Sciatic nerve (tissue), 2 donors: Measurements from ENCODE around the gene FOXP4. TPM values are rescaled to one million over a fixed set of nuclear protein-coding genes. Genes with fewer than 3 reads are reported as not detected.
"Not testable (repeated sequence)": the region's sequence is repeated elsewhere in the genome, so short reads cannot be mapped to it uniquely, and the experiment has no call there.

Source experiments
- ATAC-seq: fragments of 200-7000 bp; cut with Tn5 transposase; one replicate; pipeline ENCODE4 v1.9.1; 2020; ENCODE audit warnings: mild to moderate bottlenecking, moderate library complexity
- DNase-seq: peaks from one replicate; pipeline ENCODE4 v3.0.0-alpha.2; 2020; ENCODE audit warnings: low spot score
- intact Hi-C: fragments of 100-400 bp; cut with DNase I; formaldehyde crosslinking; loops from one replicate; pipeline ENCODE4 v1.14.2; 2022
- total RNA-seq: library from RNA; stranded (reverse); fragmentation: NEBNext Ultra II Directional; extraction: Animal tissue kit (Norgen Biotek cat#: 25700); gene quantifications from one replicate; pipeline ENCODE4 v1.2.1, GENCODE V29; 2021
- donor health status: DM: no; HTN: no; CAD: no.
- donor health status: DM: no; HTN: no; CAD: no.

Gene FOXP4
- total RNA-seq, 1 donor from 2014 or later, result 39.2 TPM

DNA sequence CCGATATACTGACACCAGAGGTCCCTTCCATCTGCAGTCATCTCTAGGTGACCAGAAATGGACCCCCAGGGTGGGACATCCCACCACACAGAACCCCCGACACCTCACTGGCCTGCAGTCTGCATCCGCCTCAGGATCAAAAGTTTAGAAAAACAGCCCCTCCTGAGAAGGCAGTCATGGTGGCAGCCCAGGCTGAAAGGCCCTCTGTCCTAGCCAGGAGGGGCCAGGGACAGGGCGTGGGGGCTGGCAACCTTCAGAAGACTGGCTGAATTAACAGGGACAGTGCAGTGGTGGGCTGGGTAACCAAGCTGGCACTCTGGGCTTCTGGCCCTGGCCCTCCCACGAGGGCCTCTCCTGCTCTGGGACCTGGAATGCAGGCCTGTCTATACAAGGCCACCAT lies 57.8 kb downstream of the FOXP4 start:
- ATAC-seq (no peak), DNase-seq (no peak)
- intact Hi-C loops, result loop anchor here (5.0 kb wide), 3 partner anchors 78 to 1773 kb away; no protein-coding TSS in a partner anchor

DNA sequence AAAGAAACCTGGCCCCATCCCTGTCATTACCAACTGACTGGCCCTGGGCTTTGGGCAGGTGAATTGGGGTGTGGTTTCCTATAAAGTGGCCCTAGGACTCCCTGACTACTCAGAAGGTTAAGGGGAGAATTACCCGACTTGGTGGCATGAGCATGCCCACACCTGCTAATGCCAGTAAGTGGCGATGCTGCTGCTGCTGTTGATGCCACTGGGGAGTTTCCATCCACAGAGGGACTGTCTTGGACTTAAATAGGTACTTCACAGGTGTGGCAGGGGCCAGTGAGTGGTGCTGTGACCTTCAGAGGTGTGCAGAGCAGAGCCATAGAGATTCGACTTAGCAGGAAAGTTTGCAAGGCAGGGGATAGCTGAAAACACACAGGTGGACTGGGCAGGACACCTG lies 59.5 kb downstream of the FOXP4 start:
- no peak for ATAC-seq
- intact Hi-C loops, result no loop called here
- DNase-seq, result no peak

DNA sequence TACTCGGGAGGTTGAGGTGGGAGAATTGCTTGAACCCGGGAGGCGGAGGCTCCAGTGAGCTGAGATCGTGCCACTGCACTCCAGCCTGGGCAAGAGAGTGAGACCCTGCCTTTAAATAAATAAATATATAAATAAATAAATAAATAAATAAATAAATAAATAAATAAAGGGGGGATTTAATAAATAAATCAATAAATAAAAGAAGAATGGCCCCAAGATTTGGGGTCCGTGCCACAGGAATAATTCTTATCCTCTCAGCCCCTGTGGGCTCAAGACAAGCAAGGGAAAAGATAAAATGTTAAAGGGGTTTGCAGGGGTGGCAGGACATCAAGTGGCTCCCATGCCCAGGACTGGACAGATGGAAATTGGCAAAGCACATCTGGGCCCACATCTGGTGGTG lies 60.9 kb downstream of the FOXP4 start:
- DNase-seq (no peak), ATAC-seq (no peak)
- intact Hi-C loops, result no loop called here

DNA sequence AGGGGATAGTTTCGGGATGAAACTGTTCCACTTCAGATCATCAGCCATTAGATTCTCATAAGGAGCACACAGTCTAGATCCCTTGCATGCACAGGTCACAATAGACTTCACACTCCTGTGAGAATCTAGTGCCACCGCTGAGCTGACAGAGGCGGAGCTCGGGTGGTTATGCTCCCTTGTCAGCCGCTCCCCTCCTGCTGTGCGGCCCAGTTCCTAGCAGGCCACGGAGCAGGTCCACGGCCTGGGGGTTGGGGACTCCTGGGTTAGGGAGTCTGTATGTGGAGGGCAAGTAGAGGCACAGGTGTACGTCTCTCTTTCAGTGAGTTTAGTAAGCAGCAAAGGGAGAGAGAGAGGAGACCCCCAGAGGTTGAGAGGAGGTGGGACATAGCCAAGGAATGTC lies 61.6 kb downstream of the FOXP4 start:
- DNase-seq (no peak), ATAC-seq (no peak)
- intact Hi-C loops, result no loop called here

DNA sequence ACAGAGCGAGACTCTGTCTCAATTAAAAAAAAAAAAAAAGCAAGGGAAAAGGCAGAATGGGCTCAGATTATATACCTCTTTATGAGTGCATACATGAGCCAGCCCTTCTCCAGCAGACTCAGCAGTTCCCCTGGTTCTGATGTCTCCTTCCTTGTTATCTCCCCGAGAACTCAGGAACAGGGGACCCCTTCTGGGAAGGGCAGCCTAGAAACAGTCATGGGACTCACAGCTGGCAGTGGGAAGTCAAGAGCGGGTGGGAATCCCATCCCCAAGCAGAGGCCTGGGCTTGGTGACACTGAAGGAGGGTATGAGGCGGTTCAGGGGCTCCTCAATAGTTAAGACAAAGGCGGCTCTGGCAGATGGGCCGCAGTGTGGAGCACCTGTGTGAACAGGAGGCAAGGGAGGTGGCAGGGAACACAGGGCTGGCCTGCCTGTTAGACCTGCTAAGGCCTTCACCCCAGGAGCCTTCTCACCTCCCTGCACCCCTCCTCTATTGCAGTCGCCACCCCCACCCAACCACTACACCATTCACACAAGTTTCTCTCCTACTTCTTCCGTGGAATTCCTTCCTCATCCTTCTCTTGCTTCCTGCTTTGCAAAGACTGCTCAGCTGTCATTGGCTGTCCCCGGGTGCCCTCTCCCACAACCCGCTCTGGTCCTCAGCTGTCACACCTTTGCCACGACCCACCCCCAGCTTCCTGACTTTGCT lies 62.4 kb downstream of the FOXP4 start:
- DNase-seq (no peak), ATAC-seq (no peak)
- intact Hi-C loops, result no loop called here

DNA sequence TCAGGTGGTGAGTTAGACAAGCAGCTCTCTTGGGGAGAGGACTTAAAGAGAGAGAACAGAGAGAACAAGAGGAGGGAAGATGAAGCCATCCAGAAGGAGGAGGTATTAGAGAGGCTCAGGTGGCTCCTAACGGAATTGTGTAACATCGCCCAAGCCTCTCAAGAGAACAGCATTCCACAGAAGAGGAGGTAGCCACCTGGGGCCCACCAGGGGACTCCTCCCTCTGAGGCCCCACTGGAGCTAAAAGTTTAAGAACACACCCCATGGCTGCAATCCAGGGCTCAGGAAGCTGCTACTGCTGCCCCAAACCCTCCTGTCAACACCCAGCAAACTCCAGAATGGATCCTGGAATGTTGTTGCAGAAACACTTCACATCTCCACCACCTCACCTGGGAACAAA lies 68.5 kb downstream of the FOXP4 start:
- DNase-seq (no peak), ATAC-seq (no peak)
- intact Hi-C loops, result no loop called here

DNA sequence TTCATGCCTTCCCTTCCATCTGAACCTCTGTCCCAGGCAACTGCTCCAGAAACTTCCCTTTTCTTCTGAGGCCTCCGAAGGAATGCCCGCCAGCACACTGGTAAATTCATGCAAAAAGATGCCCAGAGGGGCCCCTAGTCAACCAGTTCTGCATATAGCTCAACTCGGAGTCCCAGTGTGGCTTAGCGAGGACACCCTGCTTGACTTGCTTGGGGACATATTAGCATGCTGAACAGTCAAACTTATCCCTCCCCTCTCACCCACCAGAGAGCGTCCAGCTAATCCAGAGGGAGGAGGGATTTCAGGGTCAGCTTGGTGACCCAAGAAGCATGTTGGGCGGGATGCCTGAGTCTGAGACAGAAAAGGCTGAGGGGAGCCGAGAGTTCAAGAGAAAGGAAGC lies 69.1 kb downstream of the FOXP4 start:
- DNase-seq (no peak), ATAC-seq (no peak)
- intact Hi-C loops, result no loop called here

DNA sequence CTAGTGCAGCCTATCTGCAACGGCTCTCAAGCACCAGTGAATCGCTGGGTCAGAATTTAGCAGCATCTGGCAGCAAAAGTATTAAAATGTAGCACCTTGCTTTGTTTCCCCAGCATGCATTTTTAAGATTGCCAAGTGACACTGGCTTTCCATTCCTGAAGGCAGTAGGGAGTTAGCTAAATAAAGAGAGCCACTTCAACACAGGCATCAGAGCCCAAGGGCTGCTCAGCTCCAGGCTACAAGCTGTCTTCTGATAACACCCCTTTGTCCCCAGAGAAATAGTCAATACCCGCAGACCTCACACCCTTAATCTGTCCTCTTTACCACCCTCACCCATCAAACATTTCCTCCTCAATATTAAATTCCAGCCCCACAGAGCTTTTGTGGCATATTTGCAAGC lies 72.4 kb downstream of the FOXP4 start:
- ATAC-seq, result no peak
- DNase-seq, result no peak
- intact Hi-C loops, result no loop called here

DNA sequence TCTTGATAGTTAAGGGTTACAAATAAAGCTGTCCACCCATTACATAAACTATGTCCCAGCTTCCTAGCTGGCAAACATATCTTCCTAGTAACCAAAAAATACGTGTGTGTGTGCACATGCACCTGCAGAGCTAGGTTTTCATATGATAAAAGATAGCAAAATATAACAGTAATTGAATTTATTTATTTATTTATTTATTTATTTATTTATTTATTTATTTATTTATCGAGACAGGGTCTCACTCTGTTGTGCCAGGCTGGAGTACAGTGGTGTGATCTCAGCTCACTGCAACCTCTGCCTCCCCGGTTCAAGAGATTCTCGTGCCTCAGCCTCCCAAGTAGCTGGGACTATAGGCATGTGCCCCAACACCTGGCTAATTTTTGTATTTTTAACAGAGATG lies 73.0 kb downstream of the FOXP4 start:
- intact Hi-C loops, DNase-seq, ATAC-seq: not testable (repeated sequence)

DNA sequence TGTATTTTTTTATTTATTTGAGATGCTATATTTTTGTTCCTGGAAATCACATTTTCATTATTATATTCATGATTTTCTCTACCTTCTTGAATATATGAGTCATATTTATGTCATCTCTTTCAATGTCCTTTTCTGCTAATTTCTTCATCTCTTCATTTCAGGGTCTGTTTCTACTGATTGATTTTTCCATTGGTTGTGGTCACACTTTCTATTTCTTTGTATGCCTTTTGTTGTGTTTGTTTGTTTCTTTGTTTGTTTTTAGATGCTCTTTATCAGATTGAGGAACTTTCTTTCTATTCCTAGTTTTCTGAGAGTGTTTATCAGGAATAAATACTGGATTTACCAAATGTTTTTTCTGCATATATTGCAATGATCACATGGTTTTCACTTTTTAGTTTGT lies 75.2 kb downstream of the FOXP4 start:
- no peak for DNase-seq
- ATAC-seq, result no peak
- intact Hi-C loops, result no loop called here

DNA sequence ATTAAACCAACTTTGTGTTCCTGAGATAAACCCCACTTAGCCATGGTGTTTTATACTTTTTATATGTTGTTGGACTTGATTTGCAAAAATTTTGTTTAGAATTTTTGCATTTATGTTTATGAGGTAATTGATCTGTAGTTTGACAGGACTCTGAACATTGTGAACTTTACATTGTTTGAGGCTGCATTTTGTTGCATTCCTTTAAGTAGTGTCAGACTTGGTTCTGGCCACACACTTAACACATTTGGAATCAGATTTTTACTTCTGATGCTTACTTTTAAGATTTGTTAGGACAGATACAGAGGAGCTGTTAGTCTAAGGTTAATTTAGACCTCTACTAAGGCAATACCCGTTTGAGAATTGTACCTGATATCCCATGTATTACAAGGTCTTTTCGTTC lies 75.6 kb downstream of the FOXP4 start:
- ATAC-seq (no peak), DNase-seq (no peak)
- intact Hi-C loops, result no loop called here

DNA sequence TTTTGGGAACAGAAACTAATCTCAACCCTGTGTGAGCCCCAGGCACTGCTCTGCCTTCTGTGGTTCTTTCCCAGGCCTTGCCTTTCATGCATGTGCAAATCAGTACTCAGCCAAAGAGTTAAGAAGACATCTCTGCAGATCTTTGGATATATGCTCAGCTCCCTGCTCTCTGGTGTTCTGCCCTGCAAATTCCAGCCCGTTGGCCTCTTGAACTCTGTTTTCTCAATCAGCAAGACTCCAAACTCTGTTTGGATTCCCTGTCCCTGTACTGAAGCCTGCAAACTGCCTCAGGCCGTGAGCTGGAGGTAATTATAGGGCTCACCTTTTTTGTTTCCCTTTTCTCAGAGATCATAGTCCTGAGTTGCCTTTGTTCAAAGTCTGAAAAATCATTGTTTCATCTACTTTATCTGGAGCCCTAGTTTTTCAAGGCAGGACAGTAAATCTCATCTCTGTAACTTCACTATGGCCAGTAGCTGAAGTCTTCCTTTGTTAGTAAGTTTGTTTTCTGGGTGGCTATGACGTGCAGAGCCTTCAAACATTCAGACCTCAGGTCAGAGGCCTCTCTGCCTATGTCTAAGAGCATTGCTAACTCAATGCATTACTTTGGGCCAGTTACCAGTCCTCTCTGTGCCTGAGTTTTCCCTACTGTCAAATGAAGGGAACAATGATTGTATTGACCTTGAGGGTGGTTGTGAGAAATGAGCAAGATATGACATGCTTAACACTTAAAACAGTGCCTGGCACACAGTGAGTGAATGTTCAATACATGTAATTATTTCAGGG lies 76.2 kb downstream of the FOXP4 start:
- DNase-seq, result no peak
- no peak for ATAC-seq

DNA sequence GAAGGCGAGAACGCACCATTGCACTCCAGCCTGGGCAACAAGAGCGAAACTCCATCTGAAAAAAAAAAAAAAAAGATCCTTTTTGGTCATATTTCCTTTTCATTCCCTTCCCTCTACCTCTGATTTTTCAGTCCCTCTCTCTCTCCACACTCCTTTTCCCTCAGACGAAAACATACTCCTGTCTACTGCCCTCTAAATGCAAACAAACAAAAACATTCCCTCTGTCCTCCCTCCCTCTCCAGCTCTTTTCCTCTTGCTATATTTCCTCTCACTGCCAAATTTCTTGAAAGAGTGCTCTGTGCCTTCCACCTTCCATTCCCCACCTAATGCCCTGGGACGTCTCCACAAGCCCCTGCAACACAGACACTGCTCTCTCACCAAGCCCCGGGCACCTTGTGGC lies 77.1 kb downstream of the FOXP4 start:
- ATAC-seq (no peak), DNase-seq (no peak)
- intact Hi-C loops, result no loop called here

More for the DNA sequence above, 76.2 kb downstream of the FOXP4 start:
- intact Hi-C loops, result no loop called here

DNA sequence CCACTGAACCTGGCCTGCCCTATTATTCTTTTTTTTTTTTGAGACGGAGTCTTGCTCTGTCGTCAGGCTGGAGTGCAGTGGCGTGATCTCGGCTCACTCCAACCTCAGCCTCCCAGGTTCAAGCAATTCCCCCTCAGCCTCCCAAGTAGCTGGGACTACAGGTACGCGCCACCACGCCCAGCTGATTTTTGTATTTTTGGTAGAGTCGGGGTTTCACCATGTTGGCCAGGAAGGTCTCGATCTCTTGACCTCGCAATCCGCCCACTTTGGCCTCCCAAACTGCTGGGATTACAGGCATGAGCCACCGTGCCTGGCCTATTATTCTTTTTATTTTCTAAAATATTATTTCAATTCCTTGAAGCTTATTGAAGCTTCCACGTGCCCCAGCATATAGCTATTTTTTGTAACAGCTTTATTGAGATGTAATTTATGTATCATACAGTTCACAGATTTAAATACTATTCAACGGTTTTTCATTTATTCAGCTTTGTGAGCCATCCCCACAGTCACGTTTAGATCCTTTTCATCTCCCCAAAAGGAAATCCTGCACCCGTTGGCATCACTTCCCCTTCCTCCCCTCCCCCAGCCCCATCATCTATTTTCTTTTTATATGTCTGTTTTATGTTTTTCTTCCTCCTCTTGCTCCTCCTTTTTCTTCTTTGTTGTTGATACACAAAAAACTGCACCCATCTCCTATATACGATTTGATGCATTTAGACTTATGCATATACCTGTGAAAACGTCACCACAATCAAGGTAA lies 78.6 kb downstream of the FOXP4 start:
- no peak for ATAC-seq
- intact Hi-C loops, result no loop called here
- no peak for DNase-seq

DNA sequence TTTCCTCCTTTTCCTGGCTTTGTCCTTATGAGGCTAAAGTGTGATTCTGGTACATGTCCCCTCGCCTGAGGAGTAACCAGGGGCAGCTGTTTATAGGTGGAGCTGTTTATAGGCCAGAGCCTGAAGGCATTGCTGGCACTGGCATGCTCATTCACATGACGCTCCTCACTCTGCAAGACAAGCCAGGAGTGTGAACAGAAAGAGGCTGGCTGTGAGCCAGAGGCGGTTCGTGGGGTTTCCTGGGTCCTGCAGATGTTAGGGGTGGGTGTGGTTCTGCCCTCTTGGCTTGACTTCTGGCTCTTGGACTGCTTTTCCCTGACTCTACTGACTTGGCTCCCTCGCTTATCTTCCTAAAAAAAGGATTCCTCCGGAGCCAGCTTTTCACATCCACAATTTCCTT lies 79.3 kb downstream of the FOXP4 start:
- peak; percentile 85 for ATAC-seq
- intact Hi-C loops, result no loop called here
- no peak for DNase-seq

DNA sequence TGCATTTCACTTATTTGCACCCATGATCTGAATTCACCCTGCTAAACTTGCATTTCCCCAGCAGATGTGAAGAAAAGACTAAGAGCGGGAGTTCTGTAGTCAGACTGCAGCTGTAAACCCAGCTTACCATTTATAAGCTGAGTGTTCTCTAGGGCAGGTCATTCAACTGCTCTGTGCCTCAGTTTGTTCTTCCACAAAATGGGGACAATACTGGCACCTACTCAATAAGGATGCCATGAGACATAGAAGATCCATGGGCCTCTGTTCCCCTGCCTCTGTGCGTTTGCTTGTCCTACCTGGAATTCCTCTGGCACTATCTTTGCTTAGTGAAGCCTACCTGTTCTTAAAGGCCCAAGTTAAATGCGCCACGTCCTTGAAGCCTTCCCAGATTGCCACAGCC lies 79.8 kb downstream of the FOXP4 start:
- DNase-seq (no peak), ATAC-seq (no peak)
- intact Hi-C loops, result no loop called here

DNA sequence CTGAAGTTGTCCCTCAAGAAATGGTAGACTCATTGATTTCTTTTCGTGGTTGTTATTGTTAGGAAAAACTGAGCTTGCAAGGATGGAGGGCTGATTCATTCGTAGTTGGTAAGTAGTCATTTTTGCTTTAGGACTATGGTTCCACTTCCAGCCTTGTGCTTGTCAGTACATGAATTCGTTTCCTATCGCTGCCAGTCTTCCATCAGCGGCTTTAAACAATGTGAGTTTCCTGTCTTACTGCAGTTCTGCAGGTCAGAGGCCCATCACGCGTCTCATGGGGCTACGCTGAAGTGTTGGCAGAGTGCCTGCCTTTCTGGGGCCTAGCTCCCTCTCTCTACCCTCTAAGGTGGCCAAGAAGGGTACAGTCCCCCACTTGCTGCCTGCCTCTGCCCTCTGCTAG lies 80.7 kb downstream of the FOXP4 start:
- DNase-seq (no peak), ATAC-seq (no peak)
- intact Hi-C loops, result no loop called here

DNA sequence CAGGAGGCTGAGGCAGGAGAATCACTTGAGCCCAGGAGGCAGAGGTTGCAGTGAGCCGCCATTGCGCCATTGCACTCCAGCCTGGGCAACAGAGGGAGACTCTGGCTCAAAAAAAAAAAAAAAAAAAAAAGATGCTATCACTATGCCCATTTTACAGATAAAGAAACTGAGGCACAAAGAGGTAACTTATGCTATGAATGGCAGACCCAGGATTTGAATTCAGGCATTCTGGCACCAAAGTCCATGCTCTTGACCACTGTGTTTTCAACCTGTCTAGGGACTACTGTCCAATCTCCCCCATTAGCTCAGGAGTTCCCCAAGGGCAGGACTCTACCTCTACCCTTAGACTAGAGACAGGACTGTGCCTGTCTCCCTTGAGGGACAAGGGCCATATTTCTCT lies 82.9 kb downstream of the FOXP4 start:
- DNase-seq (no peak), ATAC-seq (no peak)
- intact Hi-C loops, result no loop called here

DNA sequence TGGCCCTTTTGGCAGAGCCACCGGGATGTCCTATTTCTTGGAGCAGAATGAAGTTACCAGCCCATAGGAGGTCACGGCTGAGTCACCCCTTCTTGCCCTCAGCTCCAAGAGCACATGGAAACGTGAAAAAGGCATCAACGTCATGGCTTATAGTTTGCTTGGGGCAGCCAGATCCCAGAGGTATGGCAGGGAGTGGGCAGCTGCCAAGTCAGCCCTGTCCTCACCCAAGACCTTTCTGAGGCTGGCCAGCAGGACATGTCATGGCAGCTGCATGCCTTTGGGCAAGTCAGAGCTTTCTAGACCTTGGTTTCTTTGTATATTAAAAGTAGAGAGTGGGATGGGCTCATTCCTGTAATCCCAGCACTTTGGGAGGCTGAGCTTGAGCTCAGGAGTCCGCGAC lies 83.9 kb downstream of the FOXP4 start:
- no peak for ATAC-seq
- DNase-seq, result no peak
- intact Hi-C loops, result no loop called here

DNA sequence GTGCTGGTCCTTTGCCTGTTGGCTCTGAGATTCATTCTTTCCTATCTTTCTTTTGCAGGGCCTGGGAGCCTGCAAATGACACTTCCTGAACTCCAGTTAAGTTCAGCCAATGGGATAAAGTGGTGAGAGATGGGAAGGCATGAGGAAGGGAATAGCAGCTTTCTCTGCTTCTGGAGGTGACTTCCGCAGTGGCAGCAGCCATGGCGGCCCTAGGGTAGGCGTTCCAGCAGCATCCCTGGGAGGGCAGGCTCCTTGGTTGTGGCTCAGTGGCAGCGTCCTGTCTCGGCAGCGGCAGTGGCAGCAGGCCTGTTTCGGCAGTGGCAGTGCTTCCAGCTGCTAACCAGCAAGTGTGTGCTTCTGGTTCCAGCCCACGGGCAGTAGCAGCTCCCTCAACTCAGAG lies 84.8 kb downstream of the FOXP4 start:
- intact Hi-C loops, result no loop called here
- DNase-seq (no peak), ATAC-seq (no peak)
